ENCODE data around the gene PHF13. TPM values are rescaled to one million over a fixed set of nuclear protein-coding genes. Genes with fewer than 3 reads are reported as not detected.

The PHF13 gene
- total and polyA plus RNA-seq, 2 of the 4 experiments (the other 2 are of a cell fraction), result 7.3 to 9.8 TPM

- TF ChIP-seq FOS (IDR thresholded peaks at IDR 0.05; ENCODE audit: low read depth, low read length) (no peak), MAFK (IDR thresholded peaks at IDR 0.05; ENCODE audit: low read depth, low read length) (no peak), RCOR1 (IDR thresholded peaks at IDR 0.05; ENCODE audit: insufficient replicate concordance, low read length) (no peak), RAD21 (IDR thresholded peaks at IDR 0.05; ENCODE audit: low read length) (no peak)
These were observed at the start of gene PHF13 (continued) for GRCh38 chr1:6613361-6614018.

GRCh38 chr1:6569033-6569432, 44.5 kb upstream of the PHF13 start:
- no peak overlapping the region for H3K27ac ChIP-seq (ENCODE audit: insufficient read depth, low read length)
- intact Hi-C loops (cut with micrococcal nuclease) (no loop called here), dilution Hi-C loops (cut with HindIII; ENCODE audit: low sequenced_read_pairs, unreplicated experiment) (no loop called here), in situ Hi-C loops (cut with MboI; ENCODE audit: low sequenced_read_pairs) (no loop called here)
- no peak overlapping the region for H3K14ac ChIP-seq (replicated peaks; ENCODE audit: low read depth, low read length)
- H3K4ac ChIP-seq (ENCODE audit: low read depth, low read length), result no peak overlapping the region
- H3K36me3 ChIP-seq (ENCODE audit: control insufficient read depth, insufficient read depth, low read length), result no peaks in the 10 kb centered on the region
- no peak overlapping the region for H3K23ac ChIP-seq (ENCODE audit: low read depth, low read length)
- no peaks in the 10 kb centered on the region for H3K4me1 ChIP-seq (ENCODE audit: control insufficient read depth, insufficient read depth, low read length)
- WGBS, 2 experiments (ENCODE audit: extremely low coverage in 2 of 2, insufficient read length in 1 of 2), result 88 to 98% methylated on average over 5 to 11 of the region's 11 CpGs
- H2AK9ac ChIP-seq (replicated peaks; ENCODE audit: low read depth, low read length, poor library complexity), result no peak overlapping the region
- H2AK5ac ChIP-seq (ENCODE audit: low read depth, low read length), result no peak overlapping the region
- TF ChIP-seq MAFK (IDR thresholded peaks at IDR 0.05; ENCODE audit: low read depth, low read length) (no peak), CHD1 (IDR thresholded peaks at IDR 0.05; ENCODE audit: low read depth, low read length) (no peak), RAD21 (IDR thresholded peaks at IDR 0.05; ENCODE audit: low read length) (no peak), NFE2L2 (IDR thresholded peaks at IDR 0.05; ENCODE audit: low read depth, low read length) (no peak), RFX5 (IDR thresholded peaks at IDR 0.05; ENCODE audit: low read depth, low read length) (no peak), BHLHE40 (IDR thresholded peaks at IDR 0.05; ENCODE audit: low read depth, low read length) (no peak)
- H2BK5ac ChIP-seq (ENCODE audit: low read depth, low read length, poor library complexity, severe bottlenecking), result no peak overlapping the region
- no peak overlapping the region for H3K4me3 ChIP-seq (ENCODE audit: insufficient read depth, low read depth, low read length)
- H4K20me1 ChIP-seq (ENCODE audit: insufficient read depth, low read length), result no peaks in the 10 kb centered on the region
- H2AFZ ChIP-seq (replicated peaks; ENCODE audit: low read length, poor library complexity), result no peak overlapping the region
- H3K4me2 ChIP-seq (ENCODE audit: low read depth, low read length), result no peak overlapping the region
- peaks cover 43% of the 10 kb centered on the region for H3K27me3 ChIP-seq (ENCODE audit: control insufficient read depth, insufficient read depth, low read length)
- H3K9ac ChIP-seq (ENCODE audit: low read depth, low read length), result no peak overlapping the region
- no peak overlapping the region for H2BK20ac ChIP-seq (ENCODE audit: low read depth, low read length)
- ATAC-seq (ENCODE audit: low read depth) (no peak), DNase-seq (no peak)
- no peak overlapping the region for H4K91ac ChIP-seq (ENCODE audit: insufficient read depth, low read depth, low read length)
- H3K18ac ChIP-seq (ENCODE audit: low read depth, low read length), result no peak overlapping the region
- no peak overlapping the region for H3K56ac ChIP-seq (ENCODE audit: extremely low read depth, insufficient read depth, low read length)
- H4K8ac ChIP-seq (ENCODE audit: low read depth in 2 of 2, low read length in 2 of 2), result no peak overlapping the region
- BruUV-seq (replicated peaks), result no TSS peak
- no peak overlapping the region for H2BK15ac ChIP-seq (ENCODE audit: low read depth, low read length)
- ChIA-PET CTCF (no interaction called here), POLR2A (ENCODE audit: unreplicated experiment) (no interaction called here)
- H4K5ac ChIP-seq (ENCODE audit: low read depth, low read length), result no peak overlapping the region
- H3K9me1 ChIP-seq (ENCODE audit: insufficient read depth, low read length), result no peaks in the 10 kb centered on the region
- H3K9me3 ChIP-seq (ENCODE audit: control insufficient read depth, insufficient read depth, low read length), result peaks cover 10% of the 10 kb centered on the region
- no peaks in the 10 kb centered on the region for H3K79me1 ChIP-seq (ENCODE audit: low read depth in 1 of 2, low read length in 2 of 2)
- no peak overlapping the region for H2BK120ac ChIP-seq (ENCODE audit: low read depth, low read length)
